ENCODE measurements around the gene KRTAP1-5. TPM values are rescaled to one million over a fixed set of nuclear protein-coding genes. Genes with fewer than 3 reads are reported as not detected.

KRTAP1-5 gene
- total and polyA plus RNA-seq, 10 of the 15 experiments (the other 5 are each of a cell fraction or from before 2014, with no cell fraction given) = not detected

DNA sequence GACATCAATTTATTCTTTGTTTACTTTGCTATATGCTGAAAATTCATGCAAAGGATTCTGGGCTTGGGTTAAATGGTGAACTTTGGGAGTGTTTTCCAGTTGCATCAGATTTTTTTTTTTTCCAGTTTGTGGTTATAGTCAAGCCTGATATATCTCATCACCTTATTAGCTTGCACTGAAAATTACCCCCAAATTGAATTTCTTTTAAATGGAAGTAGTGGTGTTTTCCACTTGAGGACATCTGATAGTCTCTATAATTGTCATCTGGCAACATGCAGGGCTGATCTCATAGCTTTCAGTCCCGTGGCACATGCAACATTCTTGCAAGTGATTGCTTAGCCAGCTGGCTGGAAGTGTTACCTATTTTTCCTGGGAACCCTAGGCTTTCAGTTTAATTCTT is 13.4 kb downstream of the KRTAP1-5 start:
- no peaks in the 10 kb centered on the region for H3K36me3 ChIP-seq (ENCODE audit: control insufficient read depth in 2 of 2, insufficient read depth in 2 of 2, low read length in 1 of 2)
- ChIA-PET POLR2A (no interaction called here), SMC1A (ENCODE audit: uncharacterized antibody, unreplicated experiment) (no interaction called here), RAD21 (ENCODE audit: unreplicated experiment) (no interaction called here), CTCF (interaction anchor here (0.6 kb wide), 1 partner anchor 635 kb away, joined by 3 read pairs; no protein-coding TSS in a partner anchor)
- H3K4me2 ChIP-seq (ENCODE audit: control insufficient read depth, insufficient read depth) = no peak overlapping the region
- no peaks in the 10 kb centered on the region for H4K20me1 ChIP-seq (ENCODE audit: control insufficient read depth, insufficient read depth)
- no peak overlapping the region for H3K27ac ChIP-seq (ENCODE audit: control insufficient read depth, insufficient read depth)
- no peak overlapping the region for H2AFZ ChIP-seq (ENCODE audit: control insufficient read depth, low read depth, low read length)
- H3K9me3 ChIP-seq (replicated peaks; ENCODE audit: control insufficient read depth, insufficient read depth, low read length) = no peaks in the 10 kb centered on the region
- no peaks in the 10 kb centered on the region for H3K4me1 ChIP-seq (ENCODE audit: control insufficient read depth, insufficient read depth, low read length)
- H3K79me2 ChIP-seq (ENCODE audit: control insufficient read depth, insufficient read depth, low read length) = no peaks in the 10 kb centered on the region
- TF ChIP-seq HDAC6 (IDR thresholded peaks at IDR 0.05; ENCODE audit: unreplicated experiment) (no peak), SMAD5 (IDR thresholded peaks at IDR 0.05; ENCODE audit: low read depth) (no peak), CHD1 (IDR thresholded peaks at IDR 0.05; ENCODE audit: low read depth, low read length) (no peak), CREM (IDR thresholded peaks at IDR 0.05; ENCODE audit: low read depth) (no peak), ESRRA (IDR thresholded peaks at IDR 0.05; ENCODE audit: low read length) (no peak), LARP7 (IDR thresholded peaks at IDR 0.05) (no peak)
- TF ChIP-seq, protein P1, sequence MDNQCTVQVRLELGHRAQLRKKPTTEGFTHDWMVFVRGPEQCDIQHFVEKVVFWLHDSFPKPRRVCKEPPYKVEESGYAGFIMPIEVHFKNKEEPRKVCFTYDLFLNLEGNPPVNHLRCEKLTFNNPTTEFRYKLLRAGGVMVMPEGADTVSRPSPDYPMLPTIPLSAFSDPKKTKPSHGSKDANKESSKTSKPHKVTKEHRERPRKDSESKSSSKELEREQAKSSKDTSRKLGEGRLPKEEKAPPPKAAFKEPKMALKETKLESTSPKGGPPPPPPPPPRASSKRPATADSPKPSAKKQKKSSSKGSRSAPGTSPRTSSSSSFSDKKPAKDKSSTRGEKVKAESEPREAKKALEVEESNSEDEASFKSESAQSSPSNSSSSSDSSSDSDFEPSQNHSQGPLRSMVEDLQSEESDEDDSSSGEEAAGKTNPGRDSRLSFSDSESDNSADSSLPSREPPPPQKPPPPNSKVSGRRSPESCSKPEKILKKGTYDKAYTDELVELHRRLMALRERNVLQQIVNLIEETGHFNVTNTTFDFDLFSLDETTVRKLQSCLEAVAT (IDR thresholded peaks at IDR 0.05) = no peak
- TF ChIP-seq, protein P2, sequence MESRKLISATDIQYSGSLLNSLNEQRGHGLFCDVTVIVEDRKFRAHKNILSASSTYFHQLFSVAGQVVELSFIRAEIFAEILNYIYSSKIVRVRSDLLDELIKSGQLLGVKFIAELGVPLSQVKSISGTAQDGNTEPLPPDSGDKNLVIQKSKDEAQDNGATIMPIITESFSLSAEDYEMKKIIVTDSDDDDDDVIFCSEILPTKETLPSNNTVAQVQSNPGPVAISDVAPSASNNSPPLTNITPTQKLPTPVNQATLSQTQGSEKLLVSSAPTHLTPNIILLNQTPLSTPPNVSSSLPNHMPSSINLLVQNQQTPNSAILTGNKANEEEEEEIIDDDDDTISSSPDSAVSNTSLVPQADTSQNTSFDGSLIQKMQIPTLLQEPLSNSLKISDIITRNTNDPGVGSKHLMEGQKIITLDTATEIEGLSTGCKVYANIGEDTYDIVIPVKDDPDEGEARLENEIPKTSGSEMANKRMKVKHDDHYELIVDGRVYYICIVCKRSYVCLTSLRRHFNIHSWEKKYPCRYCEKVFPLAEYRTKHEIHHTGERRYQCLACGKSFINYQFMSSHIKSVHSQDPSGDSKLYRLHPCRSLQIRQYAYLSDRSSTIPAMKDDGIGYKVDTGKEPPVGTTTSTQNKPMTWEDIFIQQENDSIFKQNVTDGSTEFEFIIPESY (IDR thresholded peaks at IDR 0.05) = no peak
- TF ChIP-seq, protein P3, sequence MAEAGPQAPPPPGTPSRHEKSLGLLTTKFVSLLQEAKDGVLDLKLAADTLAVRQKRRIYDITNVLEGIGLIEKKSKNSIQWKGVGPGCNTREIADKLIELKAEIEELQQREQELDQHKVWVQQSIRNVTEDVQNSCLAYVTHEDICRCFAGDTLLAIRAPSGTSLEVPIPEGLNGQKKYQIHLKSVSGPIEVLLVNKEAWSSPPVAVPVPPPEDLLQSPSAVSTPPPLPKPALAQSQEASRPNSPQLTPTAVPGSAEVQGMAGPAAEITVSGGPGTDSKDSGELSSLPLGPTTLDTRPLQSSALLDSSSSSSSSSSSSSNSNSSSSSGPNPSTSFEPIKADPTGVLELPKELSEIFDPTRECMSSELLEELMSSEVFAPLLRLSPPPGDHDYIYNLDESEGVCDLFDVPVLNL (IDR thresholded peaks at IDR 0.05; ENCODE audit: low read depth, low read length) = no peak
- in situ Hi-C loops (cut with MboI) (no loop called here), intact Hi-C loops (cut with micrococcal nuclease; ENCODE audit: unreplicated experiment) (no loop called here)
- H3K9ac ChIP-seq (ENCODE audit: control insufficient read depth, insufficient read depth, low read length) = no peak overlapping the region
- H3K27me3 ChIP-seq (replicated peaks in 1 of 2; ENCODE audit: control insufficient read depth in 2 of 2, insufficient read depth in 2 of 2, low read length in 1 of 2) = peaks cover 0 to 3% of the 10 kb centered on the region in 2 experiments; a peak in 2 of 4 replicates
- BruUV-seq (replicated peaks) = no TSS peak
- ATAC-seq = no peak
- no peak for DNase-seq (ENCODE audit: low read depth, low spot score)
- no peak overlapping the region for H3K4me3 ChIP-seq
- WGBS (ENCODE audit: insufficient coverage, insufficient replicate concordance, low lambda C conversion rate, missing lambda C conversion rate) = 4% methylated on average over 1 of the region's 1 CpG
- FAIRE-seq = no peak

Data from GM12878 (cell line).